ENCODE results near the gene SMARCD1. TPM values are rescaled to one million over a fixed set of nuclear protein-coding genes. Genes with fewer than 3 reads are reported as not detected.

SMARCD1 gene
- total RNA-seq, 1 donor from 2014 or later, result 112 TPM

DNA sequence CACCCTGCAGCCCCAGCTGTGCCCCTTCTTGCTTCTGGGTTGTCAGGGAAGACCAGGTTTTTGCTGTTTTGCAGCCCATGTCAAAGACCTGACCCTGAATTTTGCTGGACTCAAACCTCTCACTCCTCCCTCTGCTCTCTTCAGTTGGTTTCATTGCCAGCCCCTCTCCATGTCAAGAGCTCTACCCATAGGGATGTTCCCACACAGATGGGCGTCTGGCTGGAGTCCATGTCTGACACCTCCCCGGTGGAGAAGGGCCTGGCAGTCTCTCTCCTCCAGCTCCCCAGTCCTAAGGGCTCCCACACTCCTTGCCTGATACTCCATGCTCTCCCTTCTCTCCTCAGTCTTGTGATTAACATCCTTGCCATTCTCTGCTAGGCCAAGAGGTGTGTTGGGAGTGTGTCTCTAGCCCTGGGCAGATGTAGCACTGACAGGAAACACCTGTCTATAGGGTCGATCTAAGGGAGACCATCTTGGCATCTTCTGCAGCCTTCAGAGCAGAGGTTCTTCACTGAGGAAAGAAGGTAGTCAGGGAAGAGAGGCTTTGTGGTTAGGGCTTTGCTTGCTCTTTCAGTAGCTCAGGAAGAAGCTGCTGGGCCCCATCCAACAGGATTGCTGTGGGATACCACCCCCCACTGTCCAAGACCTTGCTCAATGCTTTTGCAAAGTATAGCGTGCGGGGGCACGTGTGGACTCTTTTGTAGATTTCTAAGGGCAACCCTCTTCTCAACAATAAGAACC, 23.0 kb upstream of the SMARCD1 start:
- DNase-seq (ENCODE audit: low spot score in 2 of 2, unreplicated experiment in 2 of 2), result no peak
- Mint-ChIP-seq H3K27me3 (ENCODE audit: low read depth) (peaks cover 47% of the 10 kb centered on the region), H3K27ac (no peak overlapping the region), H3K36me3 (no peaks in the 10 kb centered on the region), H3K4me1 (peaks cover under 1% of the 10 kb centered on the region), H3K4me3 (no peak overlapping the region), H3K9me3 (no peaks in the 10 kb centered on the region)
- TF ChIP-seq, protein P1, sequence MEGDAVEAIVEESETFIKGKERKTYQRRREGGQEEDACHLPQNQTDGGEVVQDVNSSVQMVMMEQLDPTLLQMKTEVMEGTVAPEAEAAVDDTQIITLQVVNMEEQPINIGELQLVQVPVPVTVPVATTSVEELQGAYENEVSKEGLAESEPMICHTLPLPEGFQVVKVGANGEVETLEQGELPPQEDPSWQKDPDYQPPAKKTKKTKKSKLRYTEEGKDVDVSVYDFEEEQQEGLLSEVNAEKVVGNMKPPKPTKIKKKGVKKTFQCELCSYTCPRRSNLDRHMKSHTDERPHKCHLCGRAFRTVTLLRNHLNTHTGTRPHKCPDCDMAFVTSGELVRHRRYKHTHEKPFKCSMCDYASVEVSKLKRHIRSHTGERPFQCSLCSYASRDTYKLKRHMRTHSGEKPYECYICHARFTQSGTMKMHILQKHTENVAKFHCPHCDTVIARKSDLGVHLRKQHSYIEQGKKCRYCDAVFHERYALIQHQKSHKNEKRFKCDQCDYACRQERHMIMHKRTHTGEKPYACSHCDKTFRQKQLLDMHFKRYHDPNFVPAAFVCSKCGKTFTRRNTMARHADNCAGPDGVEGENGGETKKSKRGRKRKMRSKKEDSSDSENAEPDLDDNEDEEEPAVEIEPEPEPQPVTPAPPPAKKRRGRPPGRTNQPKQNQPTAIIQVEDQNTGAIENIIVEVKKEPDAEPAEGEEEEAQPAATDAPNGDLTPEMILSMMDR (IDR thresholded peaks at IDR 0.05; ENCODE audit: unreplicated experiment), result no peak

DNA sequence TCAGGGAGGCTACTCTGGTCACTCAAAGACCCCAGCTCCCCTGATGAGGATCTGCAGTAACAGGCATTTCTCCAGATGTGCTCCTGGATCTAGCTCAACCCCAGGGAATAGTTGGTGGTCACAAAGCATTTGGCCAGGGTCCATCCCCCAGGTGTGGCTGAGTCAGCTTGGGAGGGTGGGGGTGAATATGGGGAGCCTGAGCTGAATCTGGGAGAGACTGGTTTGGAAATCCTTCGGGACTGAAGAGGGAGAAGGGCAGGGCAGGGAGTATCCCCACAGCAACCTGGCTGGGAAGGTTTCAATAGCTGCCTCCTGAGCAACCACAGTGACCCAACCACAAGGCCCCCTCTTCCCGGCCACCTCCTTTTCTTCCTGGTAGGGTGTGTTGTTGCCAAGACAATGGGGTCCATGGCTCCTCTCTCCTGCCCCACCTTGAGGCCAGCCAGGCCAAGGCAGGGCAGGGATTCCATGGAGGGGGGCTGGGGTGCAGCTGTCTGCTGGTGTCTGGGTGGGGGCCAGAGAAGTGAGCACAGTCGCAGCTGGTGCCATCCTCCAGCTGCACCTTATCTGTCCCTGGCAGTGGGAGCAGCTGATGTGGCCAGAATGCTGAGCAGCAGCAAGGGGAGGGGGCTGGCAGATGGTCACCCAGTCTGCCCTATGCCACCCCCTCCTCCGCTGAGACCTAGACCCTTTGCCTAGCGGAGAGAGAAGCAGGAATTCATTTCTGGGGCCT, 22.2 kb upstream of the SMARCD1 start:
- H3K27ac Mint-ChIP-seq, result no peak overlapping the region
- H3K36me3 Mint-ChIP-seq, result no peaks in the 10 kb centered on the region
- no peak overlapping the region for H3K4me3 Mint-ChIP-seq

DNA sequence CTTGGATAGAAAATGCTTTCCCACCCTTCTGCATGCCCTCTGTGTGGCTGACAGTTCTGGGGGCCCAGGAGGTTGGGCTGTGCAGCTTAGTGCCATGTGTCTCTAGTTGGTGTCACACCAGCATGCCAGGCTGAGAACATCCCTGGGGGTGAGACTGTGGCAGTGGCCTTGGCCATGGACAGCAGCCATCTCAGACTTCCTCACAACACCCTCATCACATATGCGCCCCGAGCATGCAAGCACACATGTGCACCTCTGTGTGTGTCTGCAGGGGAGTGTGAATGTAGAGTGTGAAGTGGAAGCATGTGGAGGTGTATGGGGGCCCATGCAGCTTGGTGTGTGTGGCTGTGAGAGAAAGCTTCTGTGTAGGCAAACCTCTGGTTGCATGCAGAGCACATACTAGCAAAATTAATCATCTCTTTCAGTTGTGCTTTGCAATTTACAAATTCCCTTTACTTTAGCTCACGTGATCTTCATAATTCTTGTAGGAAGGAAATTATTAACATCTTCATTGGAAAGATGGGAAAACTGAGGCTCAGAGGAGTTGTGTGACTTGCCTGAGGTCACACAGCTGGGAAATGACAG, 19.3 kb upstream of the SMARCD1 start:
- H3K27me3 Mint-ChIP-seq (ENCODE audit: low read depth), result peaks cover 20% of the 10 kb centered on the region
- H3K9me3 Mint-ChIP-seq, result no peaks in the 10 kb centered on the region
- no peak for DNase-seq (ENCODE audit: low spot score in 2 of 2, unreplicated experiment in 2 of 2)
- no peaks in the 10 kb centered on the region for H3K36me3 Mint-ChIP-seq
- peaks cover 7% of the 10 kb centered on the region for H3K4me1 Mint-ChIP-seq
- no peak overlapping the region for H3K4me3 Mint-ChIP-seq
- no peak overlapping the region for H3K27ac Mint-ChIP-seq
- TF ChIP-seq, protein P1 (IDR thresholded peaks at IDR 0.05; ENCODE audit: unreplicated experiment), result no peak

More for the DNA sequence above, 22.2 kb upstream of the SMARCD1 start:
- H3K27me3 Mint-ChIP-seq (ENCODE audit: low read depth), result peaks cover 46% of the 10 kb centered on the region
- TF ChIP-seq, protein P1 (IDR thresholded peaks at IDR 0.05; ENCODE audit: unreplicated experiment), result no peak
- no peaks in the 10 kb centered on the region for H3K4me1 Mint-ChIP-seq
- no peak for DNase-seq (ENCODE audit: low spot score in 2 of 2, unreplicated experiment in 2 of 2)
- no peaks in the 10 kb centered on the region for H3K9me3 Mint-ChIP-seq

DNA sequence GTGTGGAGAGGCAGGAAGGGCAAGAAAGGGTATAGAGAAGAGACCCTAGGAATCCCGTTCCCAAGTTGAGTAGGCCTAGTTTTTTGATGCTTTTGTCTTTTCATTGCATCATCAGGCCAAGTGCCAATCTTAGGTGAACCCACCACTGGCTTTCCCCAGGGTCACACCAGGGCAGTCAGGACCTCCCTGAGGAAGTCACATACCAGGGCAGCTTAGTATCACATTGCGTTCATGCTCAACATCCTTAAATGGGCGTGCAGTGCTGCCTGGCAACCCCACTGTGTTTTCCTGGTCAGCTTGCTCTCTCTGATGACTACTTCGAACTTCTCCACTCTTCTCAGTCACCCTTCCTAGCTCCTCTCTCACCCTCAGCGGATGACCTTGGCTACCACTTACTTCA, 18.7 kb upstream of the SMARCD1 start:
- Mint-ChIP-seq H3K4me1 (peaks cover 7% of the 10 kb centered on the region), H3K27me3 (ENCODE audit: low read depth) (peaks cover 15% of the 10 kb centered on the region), H3K36me3 (no peaks in the 10 kb centered on the region), H3K4me3 (no peak overlapping the region), H3K9me3 (no peaks in the 10 kb centered on the region), H3K27ac (no peak overlapping the region)
- DNase-seq (ENCODE audit: low spot score in 2 of 2, unreplicated experiment in 2 of 2), result no peak
- TF ChIP-seq, protein P1 (IDR thresholded peaks at IDR 0.05; ENCODE audit: unreplicated experiment), result no peak

DNA sequence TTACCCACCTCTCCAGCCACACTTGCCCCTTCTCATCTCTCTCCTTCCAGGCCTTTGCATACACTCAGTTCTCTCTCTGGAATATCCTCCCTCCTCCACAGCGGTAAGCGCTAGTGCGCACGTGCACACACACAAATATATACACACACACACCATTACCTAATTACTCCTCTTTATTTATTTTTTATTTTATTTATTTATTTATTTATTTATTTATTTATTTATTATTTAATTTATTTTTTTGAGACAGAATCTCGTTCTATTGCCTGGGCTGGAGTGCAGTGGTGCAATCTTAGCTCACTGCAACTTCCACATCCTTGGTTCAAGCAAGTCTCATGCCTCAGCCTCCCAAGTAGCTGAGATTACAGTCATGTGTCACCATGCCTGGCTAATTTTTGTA, 16.1 kb upstream of the SMARCD1 start:
- Mint-ChIP-seq H3K4me1 (peaks cover 7% of the 10 kb centered on the region), H3K36me3 (no peaks in the 10 kb centered on the region), H3K9me3 (no peaks in the 10 kb centered on the region), H3K27me3 (ENCODE audit: low read depth) (peaks cover 2% of the 10 kb centered on the region), H3K4me3 (no peak overlapping the region), H3K27ac (no peak overlapping the region)
- TF ChIP-seq, protein P1 (IDR thresholded peaks at IDR 0.05; ENCODE audit: unreplicated experiment), result no peak
- no peak for DNase-seq (ENCODE audit: low spot score in 2 of 2, unreplicated experiment in 2 of 2)

Measured in mesothelial cell of epicardium (in vitro differentiated cells).